GM18909 (cell line): ENCODE results near the gene IL4I1.

Experiments
- ATAC-seq: cut with Tn5 transposase; IDR thresholded peaks from one replicate; pipeline ENCODE4 v1.9.1; 2021; ENCODE audit warnings: mild to moderate bottlenecking; ENCODE audit not compliant: unreplicated experiment, poor library complexity

Gene IL4I1

GRCh38 chr19:49855676-49856573 is 40.8 kb downstream of the IL4I1 start:
- ATAC-seq: no peak

- no peak for ATAC-seq
These were observed 41.4 kb downstream of the IL4I1 start for GRCh38 chr19:49855277-49855675.

- no peak for ATAC-seq
These were observed 42.1 kb downstream of the IL4I1 start for GRCh38 chr19:49854378-49855263.

- no peak for ATAC-seq
These were observed 42.8 kb downstream of the IL4I1 start for GRCh38 chr19:49853852-49854377.

GRCh38 chr19:49852631-49853126 is 44.0 kb downstream of the IL4I1 start:
- no peak for ATAC-seq

- no peak for ATAC-seq
These were observed 45.0 kb downstream of the IL4I1 start for GRCh38 chr19:49851456-49852259.

- ATAC-seq: peak; percentile 75
These were observed 46.0 kb downstream of the IL4I1 start, which contains the start of gene PTOV1 for GRCh38 chr19:49850487-49851342. Gene PTOV1 (plus strand): TSS chr19:49851159.

GRCh38 chr19:49850221-49850486 is 46.5 kb downstream of the IL4I1 start:
- ATAC-seq: no peak

GRCh38 chr19:49849433-49850220 is 47.1 kb downstream of the IL4I1 start:
- no peak for ATAC-seq

- ATAC-seq: no peak
These were observed 47.7 kb downstream of the IL4I1 start for GRCh38 chr19:49848938-49849337.

- no peak for ATAC-seq
These were observed 48.7 kb downstream of the IL4I1 start for GRCh38 chr19:49847731-49848696.

GRCh38 chr19:49846408-49846807 is 50.3 kb downstream of the IL4I1 start:
- no peak for ATAC-seq

GRCh38 chr19:49845414-49845813 is 51.3 kb downstream of the IL4I1 start:
- ATAC-seq: no peak

- no peak for ATAC-seq
These were observed 52.3 kb downstream of the IL4I1 start for GRCh38 chr19:49844138-49845095.

- ATAC-seq: no peak
These were observed 53.4 kb downstream of the IL4I1 start for GRCh38 chr19:49843265-49843664.

GRCh38 chr19:49840736-49841249 is 55.9 kb downstream of the IL4I1 start:
- ATAC-seq: no peak
